ENCODE results near the gene FCRL1. TPM values are rescaled to one million over a fixed set of nuclear protein-coding genes. Genes with fewer than 3 reads are reported as not detected.

The FCRL1 gene, protein sequence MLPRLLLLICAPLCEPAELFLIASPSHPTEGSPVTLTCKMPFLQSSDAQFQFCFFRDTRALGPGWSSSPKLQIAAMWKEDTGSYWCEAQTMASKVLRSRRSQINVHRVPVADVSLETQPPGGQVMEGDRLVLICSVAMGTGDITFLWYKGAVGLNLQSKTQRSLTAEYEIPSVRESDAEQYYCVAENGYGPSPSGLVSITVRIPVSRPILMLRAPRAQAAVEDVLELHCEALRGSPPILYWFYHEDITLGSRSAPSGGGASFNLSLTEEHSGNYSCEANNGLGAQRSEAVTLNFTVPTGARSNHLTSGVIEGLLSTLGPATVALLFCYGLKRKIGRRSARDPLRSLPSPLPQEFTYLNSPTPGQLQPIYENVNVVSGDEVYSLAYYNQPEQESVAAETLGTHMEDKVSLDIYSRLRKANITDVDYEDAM
- 1.2 TPM for total RNA-seq

DNA sequence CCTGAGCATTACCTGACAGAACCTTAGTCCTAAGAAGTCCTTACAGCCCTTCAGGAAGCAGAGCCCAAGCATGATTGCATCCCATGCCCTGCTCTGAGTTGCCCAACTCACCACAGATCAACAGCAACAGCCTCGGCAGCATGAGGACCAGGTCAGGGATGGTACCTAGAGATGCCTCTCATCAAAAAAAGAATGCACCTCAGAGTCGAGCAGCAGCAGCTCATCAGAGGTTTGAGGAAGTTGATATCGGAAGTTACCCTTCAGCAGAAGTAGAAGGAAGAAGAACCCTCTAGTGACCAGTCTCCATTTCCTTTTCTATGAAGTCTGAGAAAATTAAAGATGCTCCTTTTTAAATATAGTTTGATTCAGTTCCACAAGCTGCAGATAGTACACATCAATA, at the start of gene FCRL1:
FCRL1 (minus strand) TSS at position 225 of the 400 bp plus-strand sequence; CDS start at position 142, 83 bp downstream.
- ATAC-seq: peak; percentile 8

DNA sequence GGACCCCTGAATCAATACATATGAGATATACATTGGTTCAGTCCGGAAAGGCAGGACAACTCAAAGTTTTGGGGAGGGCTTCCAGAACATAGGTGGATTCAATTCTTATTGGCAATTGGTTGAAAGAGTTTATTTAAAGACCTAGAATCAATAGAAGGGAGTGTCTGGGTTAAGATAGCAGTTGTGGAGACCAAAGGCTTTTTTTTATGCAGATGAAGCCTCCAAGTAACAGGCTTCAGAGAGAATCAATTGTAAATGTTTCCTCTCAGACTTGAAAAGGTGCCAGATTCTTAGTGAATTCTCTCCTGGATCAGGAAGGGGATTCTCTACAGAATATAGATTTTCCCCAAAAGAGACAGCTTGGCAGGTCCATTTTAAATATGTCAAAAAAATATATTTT, 48.7 kb upstream of the FCRL1 start:
- no peak for ATAC-seq

DNA sequence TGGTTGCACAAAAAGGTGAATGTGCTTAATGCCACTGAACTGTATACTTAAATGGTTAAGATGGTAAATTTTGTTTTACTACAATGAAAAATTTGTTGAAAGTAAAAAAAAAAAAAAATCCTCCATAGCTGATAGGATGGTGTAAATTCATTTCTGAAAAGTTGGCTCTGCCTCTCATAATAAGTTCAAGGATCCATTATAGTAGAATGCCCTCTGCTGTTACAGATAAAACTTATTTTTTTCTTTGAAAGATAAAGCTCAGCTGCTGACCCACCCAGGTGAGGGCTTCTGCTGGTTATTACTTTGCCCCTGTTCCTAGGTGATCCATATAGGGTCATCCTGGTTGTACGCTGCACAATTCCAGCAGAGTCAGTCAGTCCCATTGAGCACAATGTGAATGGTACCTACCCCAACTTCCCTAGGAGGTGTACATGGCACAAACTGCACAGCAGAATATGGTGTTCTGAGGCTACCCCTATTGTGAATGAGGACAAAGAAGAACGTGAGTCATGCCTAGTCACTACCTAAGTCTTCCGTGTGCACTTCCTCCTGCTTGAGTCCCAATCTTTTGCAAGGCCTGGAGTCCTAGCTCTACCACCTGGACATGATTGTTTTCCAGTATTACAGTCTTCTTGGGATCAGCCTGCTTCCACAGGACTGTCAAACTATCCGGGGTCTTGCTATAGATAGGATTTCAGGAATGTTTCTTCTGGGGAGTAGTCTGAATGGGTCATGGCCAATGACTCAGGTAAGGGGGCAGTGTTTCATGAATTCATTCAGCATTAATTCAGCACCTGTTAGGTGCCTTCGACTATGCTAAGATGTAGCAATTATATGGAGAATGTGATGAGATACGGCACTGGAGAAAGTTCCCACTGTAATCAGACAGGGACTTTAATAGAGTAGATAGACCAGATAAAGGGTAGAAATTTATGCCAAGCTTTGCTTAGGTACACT, 42.5 kb upstream of the FCRL1 start:
- peak; percentile 57 for ATAC-seq

DNA sequence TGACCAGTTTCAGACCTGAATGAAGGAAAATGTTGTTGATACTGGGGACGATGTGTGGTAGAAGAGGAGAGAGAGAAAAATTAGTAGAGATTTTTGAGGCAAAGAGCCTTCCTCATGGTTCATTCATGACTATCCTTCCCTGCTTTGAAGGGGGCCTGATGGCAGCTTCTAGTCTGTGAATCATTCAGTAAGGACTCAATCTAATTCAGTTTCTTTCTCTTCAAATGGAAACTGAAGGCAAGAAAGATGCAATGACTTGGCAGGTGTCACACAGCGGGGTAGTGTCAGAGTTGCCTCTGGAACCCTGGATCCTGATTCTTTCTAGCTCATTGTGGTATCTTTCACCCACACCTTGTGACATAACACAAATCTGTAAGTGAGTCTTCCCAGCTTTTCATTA, 36.6 kb upstream of the FCRL1 start:
- ATAC-seq: no peak

DNA sequence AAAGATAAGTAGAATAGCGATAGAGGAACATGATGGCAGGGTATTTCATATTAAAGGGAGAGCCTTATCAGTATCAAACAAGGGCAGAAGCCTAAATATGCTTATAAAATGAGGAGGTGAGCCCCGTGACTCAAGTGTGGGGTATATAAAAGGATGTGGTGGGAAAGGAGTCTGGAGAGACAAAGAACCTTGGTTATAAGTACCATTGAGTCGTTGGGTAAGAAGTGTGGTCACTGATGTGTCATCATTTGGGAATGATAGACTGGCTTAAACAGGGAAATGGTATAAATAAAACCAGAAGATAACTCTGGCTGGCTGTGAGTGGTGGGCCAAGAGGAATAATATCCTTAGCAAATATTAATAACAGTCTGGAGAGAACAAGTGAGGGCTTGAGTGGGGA, 32.6 kb upstream of the FCRL1 start:
- ATAC-seq: no peak

DNA sequence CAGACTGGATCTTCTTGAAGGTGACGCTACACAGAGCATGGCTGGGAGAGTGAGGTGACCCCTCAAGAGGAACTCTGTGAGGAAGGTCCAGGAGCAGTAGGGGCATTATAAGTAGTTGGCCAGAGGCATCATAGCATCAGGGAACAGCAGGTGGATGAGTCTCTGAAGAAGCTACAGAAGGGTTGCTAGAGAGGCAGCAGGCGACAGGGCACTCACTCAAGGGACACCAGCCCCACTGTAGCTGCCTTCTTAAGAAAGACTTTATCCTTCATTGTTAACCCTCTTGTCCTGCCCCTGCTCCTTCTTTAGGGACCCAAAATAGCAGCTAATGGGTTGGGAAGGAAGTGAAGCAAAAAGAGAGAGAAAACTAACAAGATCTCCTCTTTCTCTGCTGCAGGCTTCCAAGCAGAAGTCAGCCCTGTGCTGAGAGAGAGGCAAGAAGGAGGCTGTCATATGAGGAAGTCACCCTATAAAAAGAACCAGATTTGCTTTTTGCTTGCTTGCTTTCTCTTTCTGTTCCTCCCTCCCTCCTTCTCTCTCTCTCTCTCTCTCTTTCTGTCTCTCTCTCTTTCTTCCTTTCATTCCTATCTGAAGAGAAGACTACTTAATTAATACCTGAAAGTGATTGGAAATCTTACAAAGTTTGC, 29.4 kb upstream of the FCRL1 start:
- ATAC-seq: no peak

DNA sequence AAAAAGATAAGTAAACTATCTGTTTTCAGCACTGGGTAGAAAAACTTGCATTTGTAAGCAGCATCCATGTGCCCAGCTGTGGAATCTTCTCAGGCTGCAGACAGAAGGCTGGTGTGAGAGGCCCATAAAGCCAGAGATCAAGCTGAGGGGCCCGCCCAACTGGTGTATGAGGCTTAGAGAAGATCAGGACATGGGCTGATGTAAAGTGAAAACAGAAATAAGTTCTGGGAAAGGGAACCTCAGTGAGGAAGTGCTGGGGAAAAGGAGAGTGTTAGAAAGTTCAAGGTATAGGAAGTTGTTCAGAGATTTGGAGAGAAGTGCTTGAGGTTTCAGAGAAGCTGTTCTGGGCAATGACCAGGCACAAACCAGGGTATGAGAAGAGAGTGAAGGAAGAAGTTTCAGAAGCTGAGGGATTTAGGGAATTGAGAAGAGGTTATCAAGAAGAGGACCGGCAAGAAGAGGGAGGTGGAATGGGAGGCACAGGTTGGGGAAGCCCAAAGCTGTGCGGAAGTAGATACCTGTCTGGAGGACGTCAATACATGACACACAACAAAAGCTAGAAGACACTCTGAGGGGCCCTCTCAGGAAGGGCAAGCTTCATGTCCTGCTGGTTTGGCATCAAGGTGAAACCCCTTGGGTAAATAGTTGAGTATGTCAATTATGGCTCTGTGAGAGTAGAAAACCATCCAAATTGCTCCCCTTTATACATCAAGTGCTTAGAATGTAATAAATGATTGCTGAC, 24.3 kb upstream of the FCRL1 start:
- no peak for ATAC-seq

DNA sequence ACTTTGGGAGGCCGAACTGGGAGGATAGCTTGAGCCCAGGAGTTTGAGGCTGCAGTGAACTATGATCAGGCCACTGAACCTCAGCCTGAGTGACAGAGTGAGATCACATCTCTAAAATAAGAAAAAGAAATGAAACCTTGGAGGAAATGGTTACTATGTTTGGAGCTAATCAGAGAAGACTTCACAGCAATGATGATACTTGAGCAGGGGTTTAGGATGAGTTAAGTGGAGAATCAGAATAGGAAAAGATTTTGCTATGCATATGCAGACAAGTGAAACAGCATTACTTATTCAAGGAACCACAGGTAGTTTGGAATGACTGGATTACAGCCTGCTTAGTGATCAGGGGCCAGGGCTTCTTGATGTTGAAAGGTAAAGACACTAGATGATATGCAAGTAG, 23.0 kb upstream of the FCRL1 start:
- no peak for ATAC-seq

DNA sequence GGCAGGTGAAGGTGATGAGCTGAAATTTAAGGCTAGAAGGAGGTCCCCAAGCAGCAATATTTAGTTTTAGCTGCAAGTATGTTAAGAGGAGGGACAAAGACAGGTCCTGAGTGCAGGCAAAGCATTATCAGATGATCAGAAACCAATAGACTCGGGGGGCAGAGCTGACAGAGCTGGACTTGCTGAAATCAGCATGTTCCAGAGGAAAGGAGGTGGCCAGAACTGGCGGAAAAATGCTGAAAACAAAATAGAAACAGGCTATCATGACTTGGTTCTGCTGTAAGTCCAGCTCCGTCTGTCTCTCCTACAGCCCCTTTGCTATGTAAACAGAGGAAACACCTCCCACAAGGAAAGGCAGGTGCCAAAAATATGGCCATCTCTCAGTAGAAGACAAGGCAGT, 21.8 kb upstream of the FCRL1 start, which contains the start of gene CD5L:
CD5L (minus strand) TSS at position 101 of the 400 bp plus-strand sequence. CDS start 107 bp downstream, outside the sequence.
- no peak for ATAC-seq

DNA sequence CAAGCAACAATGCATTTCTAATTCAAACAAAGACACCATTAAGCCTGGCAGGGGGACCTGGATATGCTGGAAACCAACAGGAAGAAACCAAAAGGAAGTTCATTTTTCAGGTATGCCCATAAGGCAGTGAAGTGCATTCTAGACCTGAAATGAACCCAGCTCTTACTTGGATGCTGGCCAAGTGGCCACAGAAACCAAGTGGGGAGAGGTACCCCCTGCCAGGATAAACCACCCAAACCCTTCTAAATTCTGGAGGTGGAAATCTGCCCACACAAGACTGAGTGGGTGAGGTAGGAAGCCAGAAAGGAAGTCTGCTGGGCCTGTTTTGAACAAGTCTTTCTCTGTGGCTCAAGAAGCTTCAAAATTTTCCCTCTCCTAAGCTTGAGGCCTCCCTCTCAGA, 19.0 kb upstream of the FCRL1 start:
- no peak for ATAC-seq

DNA sequence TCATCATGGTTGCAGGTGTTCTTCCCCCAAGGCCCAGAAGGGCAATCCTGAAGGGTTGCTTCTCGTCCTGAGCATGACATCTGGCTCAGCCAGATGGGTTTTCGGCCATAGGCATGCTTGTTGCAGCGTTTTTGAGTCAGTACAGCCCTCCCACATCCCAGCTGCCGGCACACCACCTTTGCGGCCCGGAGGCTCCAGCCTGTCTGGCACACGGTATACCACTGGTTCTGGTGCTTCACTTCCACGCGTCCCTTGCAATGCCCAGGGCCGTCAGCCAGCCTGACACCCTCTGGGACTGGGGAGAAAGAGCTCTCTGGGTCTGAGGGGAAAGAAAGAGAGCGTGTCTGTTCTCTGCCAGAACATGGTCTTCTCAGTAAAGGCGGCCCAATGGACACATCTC, 14.5 kb upstream of the FCRL1 start:
- ATAC-seq: no peak

DNA sequence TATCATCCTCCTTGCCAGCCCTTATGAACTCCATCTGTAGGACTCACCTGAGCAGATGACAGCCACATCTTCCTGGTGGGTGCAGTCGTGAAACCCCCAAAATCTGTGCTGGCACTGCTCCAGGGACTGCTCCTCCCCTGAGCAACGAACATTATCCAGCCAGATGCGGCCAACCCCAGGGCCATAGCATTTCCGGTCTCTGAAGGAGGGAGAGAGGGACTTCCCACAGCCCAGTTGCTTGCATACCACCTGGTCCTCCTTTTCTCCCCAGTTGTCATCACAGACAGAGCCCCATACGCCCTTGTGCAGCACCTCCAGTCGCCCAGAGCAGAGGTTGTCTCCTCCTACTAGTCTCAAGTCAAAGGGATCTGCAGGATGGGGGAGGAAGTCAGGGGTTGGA, 13.2 kb upstream of the FCRL1 start:
- no peak for ATAC-seq

DNA sequence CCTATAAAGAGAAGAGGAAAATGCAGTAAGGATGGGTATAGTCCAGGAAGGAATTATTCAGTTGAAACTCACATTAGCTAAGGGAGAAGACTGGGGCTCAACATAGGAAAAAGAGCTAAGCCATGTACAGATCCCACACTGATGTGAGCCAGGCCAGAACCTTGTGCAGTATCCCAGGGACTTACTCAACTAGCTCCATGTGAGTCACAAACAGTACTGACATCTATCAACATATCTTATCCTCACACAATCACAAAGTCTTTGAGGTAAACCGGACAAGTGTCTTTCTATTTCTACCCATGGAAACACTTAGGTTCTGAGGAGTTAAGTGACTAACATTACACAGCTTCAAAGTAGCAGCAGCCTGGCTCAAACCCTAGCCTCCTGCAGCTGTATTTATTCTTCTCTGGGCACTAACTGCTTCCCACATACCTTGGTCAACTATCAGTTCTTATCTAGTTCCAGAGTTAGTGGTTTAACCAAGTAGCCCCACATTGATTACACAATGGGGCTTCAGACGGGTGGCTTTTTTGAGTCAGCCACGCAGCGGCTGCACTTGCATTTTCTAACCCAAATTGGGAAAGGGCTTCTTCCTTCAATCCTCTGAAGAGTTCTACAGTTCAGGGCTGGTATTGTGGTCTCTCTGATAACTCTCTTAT, 12.2 kb upstream of the FCRL1 start:
- ATAC-seq: no peak

DNA sequence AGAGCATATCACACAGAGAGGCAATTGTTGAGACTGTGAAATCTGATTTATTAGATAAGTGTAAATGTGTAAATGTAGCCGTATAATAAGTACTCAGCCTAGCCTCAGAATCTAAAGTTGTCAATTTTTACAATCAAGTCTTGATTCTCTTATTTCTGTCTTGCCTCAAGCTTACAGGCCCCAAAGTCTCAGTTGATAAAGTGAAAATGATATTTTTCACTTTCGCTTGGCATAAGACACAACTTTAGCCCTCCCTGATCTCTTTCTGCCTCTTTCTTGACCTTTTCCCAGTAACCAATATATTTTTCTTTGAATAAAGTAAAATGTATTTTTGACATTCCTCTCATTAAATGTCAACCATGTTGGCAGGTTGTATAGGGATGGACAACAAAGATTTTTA, 11.0 kb upstream of the FCRL1 start:
- no peak for ATAC-seq

DNA sequence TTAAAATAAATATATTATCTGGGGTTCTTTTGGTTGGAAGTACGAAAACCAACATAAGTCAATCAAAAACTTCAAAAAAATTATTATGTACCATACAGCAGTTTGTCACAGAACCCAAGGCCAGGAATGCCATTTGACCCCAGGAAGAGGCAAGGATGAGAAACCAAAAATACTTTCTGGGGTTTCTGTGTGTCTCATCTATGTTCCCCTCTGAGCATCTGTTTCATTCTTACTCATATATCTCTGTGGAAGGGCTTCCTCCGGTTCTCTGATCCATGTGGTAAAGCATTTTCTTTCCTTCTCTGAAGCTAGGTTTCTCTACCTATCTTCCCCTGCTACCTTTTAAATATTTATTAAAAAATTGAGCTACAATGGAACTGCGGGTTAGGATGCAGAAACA, 9.8 kb upstream of the FCRL1 start:
- no peak for ATAC-seq

DNA sequence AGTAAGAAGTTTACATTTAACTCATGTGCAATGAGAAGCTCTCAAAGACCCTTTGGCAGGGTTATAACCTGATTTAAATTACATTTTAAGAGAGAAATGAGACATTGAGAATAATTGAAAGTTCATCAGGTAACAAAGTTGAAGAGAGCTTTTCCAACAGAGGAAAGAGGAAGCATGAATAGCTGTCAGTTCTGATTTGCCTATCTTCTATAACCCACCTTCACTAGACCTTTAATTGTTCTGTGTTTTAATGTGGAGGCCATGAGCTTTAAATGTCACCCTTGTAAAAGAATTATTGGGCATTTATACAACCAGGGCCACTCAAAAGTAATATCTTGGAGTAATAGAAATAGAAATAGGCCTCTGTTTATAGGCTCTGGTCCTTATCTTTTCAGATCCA, 9.3 kb upstream of the FCRL1 start:
- ATAC-seq: no peak

DNA sequence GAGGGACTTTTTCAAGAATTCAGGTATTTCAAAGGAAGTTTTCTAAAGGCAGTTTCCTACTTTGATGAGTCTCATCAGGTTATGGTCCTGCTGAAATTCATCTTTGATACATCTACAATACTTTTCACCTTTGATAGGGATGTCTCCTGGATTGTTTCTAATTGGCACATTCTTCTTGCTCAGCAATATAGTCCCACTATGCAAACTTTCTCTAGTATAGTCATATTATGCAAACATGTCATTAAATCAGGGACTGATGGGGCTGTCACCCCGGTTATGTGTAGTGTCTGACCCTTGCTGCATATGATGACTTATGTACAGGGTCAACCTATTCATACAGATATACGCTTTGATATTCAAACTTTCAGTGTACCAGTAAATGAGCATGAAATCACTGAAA, 379 bp upstream of the FCRL1 start:
- no peak for ATAC-seq

DNA sequence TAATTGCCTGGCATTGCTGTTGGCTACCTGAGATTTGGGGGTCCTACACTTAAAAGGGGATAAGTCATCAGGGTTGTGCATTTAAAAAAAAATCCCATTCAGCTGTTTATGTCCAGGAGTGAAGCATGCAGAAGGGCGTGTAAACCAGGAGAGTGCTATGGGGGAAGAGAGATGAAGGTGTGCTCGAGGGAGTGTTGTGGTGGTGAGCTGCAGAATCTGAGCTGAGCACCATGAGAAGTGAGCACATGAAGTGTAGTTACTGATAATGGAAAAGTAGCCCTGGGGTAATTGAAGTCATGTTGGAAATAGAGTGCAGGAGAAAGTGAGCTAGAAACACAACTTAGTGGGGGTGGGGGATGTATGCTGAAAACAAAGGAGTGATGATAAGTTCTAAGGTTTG, 705 bp downstream of the FCRL1 start:
- ATAC-seq: no peak

DNA sequence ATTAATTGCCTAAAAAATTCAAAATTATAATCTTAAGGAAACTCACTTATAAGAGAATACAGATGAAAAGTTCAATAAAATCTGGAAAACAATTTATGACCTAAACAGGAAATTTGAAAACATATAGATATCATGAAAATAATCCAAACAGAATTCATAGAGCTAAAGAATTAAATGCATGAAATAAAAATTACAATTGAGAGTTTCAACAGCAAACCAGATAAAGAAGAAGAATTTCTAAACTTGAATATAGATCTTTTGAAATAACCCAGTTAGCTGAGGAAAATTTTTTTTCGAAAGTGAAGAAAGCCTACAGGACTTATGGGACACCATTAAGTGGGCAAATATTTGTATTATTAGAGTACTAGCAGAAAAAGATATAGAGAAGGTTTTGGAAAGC, 6.7 kb downstream of the FCRL1 start:
- ATAC-seq: no peak

DNA sequence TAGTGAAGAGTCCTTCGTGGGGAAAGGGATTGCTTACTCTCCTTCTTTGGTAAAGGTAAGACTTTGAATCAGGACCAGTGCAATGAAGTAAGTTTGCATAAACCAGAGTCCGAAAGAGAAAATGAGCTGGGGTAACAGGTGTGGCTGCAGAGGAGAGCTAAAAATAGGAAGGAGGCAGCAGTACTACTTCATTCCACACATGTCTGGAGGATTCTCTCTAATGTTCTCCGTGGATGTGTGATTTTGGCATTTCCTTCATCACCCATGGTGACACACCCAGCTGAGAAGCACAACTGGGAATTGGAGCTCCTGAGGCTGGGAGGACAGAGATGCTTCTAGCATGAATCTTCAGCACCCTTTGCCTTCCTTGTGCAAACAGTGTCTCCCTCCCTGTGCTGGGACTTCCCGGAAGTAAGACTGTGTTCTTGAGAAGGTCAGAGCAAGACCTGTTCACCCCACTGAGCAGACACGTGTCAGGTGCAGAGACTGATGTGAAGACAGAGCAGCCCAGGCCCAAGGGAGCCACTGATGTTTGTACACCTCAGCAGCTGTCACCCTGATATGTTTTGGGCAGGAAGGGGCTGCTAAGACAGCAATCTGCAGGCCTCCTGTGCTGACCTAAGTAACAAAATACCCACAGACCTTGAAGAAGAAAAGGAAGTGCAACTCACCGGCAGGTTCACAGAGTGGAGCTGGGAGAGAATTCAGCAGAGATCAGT, 13.3 kb downstream of the FCRL1 start:
- peak; percentile 79 for ATAC-seq

DNA sequence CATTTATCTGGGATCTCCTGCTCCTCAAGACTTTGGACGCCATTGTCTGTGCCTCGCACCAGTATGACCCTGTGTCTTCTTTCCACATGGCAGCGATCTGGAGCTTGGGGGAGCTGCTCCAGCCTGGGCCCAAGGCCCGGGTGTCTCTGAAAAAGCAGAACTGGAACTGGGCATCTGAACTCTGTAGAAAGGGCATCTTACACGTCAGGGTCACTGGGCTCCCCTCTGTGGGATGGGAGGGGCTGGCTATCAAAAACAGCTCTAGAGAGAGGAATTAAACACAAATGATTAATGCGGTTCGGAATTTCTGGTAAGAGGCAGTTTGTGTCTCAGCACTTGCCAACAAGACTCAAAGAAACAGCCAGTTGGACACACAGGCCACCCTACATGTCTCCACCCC, 16.1 kb downstream of the FCRL1 start:
- ATAC-seq: no peak
